Lower leg skin (tissue), 3 donors: Measurements from ENCODE around the gene NCBP1.

ENCODE experiments used
- POLR2A ChIP-seq, 2 donors: fragments of 450-650 bp; IDR thresholded peaks; one replicate each; pipeline ENCODE4 v1.6.1; 2016 to 2017; ENCODE audit warnings: antibody characterized with exemption in 2 of 2, mild to moderate bottlenecking in 1 of 2, moderate library complexity in 1 of 2
- TF ChIP-seq, protein P1 (sequence below), 3 donors: fragments of 450-650 bp; IDR thresholded peaks; one replicate each; pipeline ENCODE4 v1.5.1; 2016; ENCODE audit warnings: antibody characterized with exemption in 3 of 3, mild to moderate bottlenecking in 3 of 3, moderate library complexity in 2 of 3

DNA sequence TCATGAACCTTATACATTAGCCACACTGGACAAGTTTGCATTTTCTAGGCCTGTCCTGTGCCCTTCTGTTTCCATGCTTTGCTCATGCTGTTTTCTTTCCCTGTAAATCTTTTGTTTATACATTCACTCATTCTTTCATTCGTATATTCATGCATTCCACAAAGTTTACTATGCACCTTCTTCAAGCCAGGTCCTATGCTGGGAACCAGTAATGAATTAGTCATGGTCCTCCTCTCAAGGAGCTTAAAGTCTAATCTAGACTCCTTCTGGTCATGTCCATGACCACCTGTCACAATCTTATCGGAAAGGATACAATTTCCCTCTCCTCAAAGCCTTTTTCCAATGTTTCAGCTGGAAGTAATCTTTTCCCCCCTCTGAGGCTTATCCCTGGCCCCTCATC, 72.6 kb downstream of the NCBP1 start:
- TF ChIP-seq POLR2A (IDR thresholded peaks at IDR 0.05) = no peak
- TF ChIP-seq, protein P1, sequence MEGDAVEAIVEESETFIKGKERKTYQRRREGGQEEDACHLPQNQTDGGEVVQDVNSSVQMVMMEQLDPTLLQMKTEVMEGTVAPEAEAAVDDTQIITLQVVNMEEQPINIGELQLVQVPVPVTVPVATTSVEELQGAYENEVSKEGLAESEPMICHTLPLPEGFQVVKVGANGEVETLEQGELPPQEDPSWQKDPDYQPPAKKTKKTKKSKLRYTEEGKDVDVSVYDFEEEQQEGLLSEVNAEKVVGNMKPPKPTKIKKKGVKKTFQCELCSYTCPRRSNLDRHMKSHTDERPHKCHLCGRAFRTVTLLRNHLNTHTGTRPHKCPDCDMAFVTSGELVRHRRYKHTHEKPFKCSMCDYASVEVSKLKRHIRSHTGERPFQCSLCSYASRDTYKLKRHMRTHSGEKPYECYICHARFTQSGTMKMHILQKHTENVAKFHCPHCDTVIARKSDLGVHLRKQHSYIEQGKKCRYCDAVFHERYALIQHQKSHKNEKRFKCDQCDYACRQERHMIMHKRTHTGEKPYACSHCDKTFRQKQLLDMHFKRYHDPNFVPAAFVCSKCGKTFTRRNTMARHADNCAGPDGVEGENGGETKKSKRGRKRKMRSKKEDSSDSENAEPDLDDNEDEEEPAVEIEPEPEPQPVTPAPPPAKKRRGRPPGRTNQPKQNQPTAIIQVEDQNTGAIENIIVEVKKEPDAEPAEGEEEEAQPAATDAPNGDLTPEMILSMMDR (IDR thresholded peaks at IDR 0.05) = no peak
